GM12892 (cell line): ENCODE measurements around the gene CGNL1.

Source experiments
- POLR2A ChIP-seq: IDR thresholded peaks from 2 replicates; pipeline ENCODE4 v1.6.1; 2011; ENCODE audit warnings: low read depth, low read length, control low read depth
- POLR2AphosphoS5 ChIP-seq: IDR thresholded peaks from 2 replicates; pipeline ENCODE4 v1.6.1; 2011; ENCODE audit warnings: low read depth, low read length, control low read depth
- TAF1 ChIP-seq: IDR thresholded peaks from 2 replicates; pipeline ENCODE4 v1.6.1; 2011; ENCODE audit warnings: low read depth, mild to moderate bottlenecking, control low read depth, low read length, borderline replicate concordance

DNA sequence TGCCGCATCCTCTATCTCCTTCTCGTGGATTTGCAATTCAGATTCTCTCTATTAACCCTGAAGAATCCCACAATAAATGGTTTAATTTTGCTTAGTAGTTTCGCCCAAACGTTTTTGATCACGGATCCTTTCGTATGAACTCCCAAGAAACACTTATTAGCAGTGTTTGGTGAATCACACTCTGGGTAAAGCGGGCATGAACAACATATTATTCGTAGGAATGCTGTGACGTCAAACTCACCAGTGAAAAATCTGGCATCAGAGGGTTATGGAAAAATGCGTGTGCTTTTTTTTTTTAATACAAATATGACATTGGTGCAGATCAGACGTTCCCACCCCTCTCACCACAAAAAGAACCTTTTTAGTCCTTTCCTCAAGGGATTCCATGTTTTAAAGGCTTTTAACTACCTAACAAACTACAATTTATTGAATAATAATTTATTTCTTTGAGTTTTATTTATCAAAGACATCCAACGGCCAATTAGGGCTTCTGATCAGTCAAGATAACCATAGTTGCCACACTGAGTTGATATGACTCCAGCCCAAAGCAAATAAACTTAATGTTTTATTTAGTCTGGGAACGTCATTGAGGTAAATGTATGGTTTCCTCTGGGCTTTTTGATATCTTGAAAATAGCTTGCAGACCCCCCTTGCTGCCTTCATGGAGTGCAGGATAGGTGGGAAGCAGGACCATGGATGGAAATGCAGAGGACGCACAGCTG lies 45.5 kb upstream of the CGNL1 start:
- TF ChIP-seq POLR2A (no peak), POLR2AphosphoS5 (no peak), TAF1 (no peak)
